CMK (cell line): Measurements from ENCODE around the gene GSTA1.
"Not testable (repeated sequence)": the region's sequence is repeated elsewhere in the genome, so short reads cannot be mapped to it uniquely, and the experiment has no call there.

Experiments
- DNase-seq: peaks from one replicate; pipeline ENCODE4 v3.0.0-alpha.2; 2010; ENCODE audit warnings: low read depth

GSTA1 gene

GRCh38 chr6:52808660-52809059 lies 5.0 kb upstream of the GSTA1 start:
- DNase-seq: no peak

GRCh38 chr6:52802806-52803205 lies 810 bp downstream of the GSTA1 start:
- no peak for DNase-seq

- DNase-seq: no peak
These were observed 2.3 kb downstream of the GSTA1 start for GRCh38 chr6:52801188-52801841.

GRCh38 chr6:52799272-52799671 lies 4.3 kb downstream of the GSTA1 start:
- not testable (repeated sequence) for DNase-seq

GRCh38 chr6:52794366-52794765 lies 9.2 kb downstream of the GSTA1 start:
- DNase-seq: not testable (repeated sequence)

- DNase-seq: no peak
These were observed 12.8 kb downstream of the GSTA1 start for GRCh38 chr6:52790861-52791260.

- not testable (repeated sequence) for DNase-seq
These were observed 14.0 kb downstream of the GSTA1 start for GRCh38 chr6:52789658-52790057.

GRCh38 chr6:52788478-52788877 lies 15.1 kb downstream of the GSTA1 start:
- DNase-seq: no peak

- no peak for DNase-seq
These were observed 15.7 kb downstream of the GSTA1 start for GRCh38 chr6:52787917-52788316.

- no peak for DNase-seq
These were observed 17.2 kb downstream of the GSTA1 start for GRCh38 chr6:52786249-52786956.

GRCh38 chr6:52782696-52783274 lies 20.8 kb downstream of the GSTA1 start:
- DNase-seq: not testable (repeated sequence)

GRCh38 chr6:52782209-52782608 lies 21.4 kb downstream of the GSTA1 start:
- not testable (repeated sequence) for DNase-seq

GRCh38 chr6:52779237-52779636 lies 24.4 kb downstream of the GSTA1 start:
- no peak for DNase-seq

- not testable (repeated sequence) for DNase-seq
These were observed 26.8 kb downstream of the GSTA1 start for GRCh38 chr6:52776711-52777351.

- not testable (repeated sequence) for DNase-seq
These were observed 34.2 kb downstream of the GSTA1 start for GRCh38 chr6:52769399-52769798.

GRCh38 chr6:52767658-52768057 lies 36.0 kb downstream of the GSTA1 start:
- DNase-seq: not testable (repeated sequence)

GRCh38 chr6:52763322-52763916 lies 40.2 kb downstream of the GSTA1 start, which contains the start of gene GSTA2:
Gene GSTA2, minus strand, starts transcription at chr6:52763475. Its CDS starts 5,528 bp downstream, at chr6:52757947.
- not testable (repeated sequence) for DNase-seq

- DNase-seq: not testable (repeated sequence)
These were observed 41.7 kb downstream of the GSTA1 start for GRCh38 chr6:52761673-52762491.

- DNase-seq: no peak
These were observed 43.4 kb downstream of the GSTA1 start for GRCh38 chr6:52760105-52760765.

- no peak for DNase-seq
These were observed 44.5 kb downstream of the GSTA1 start for GRCh38 chr6:52759085-52759484.
